Brain microvascular endothelial cell (primary cell): ENCODE results near the gene WDFY3.

Experiments used
- DNase-seq: peaks from one replicate; pipeline ENCODE4 v3.0.0-alpha.2; 2020
- H3K27ac ChIP-seq: fragments of 250-450 bp; sonication (Bioruptor Pico); 2 replicates; pipeline ENCODE4 v1.5.1; 2020; ENCODE audit warnings: mild to moderate bottlenecking, moderate library complexity
- H3K27me3 ChIP-seq: fragments of 250-450 bp; sonication (Bioruptor Pico); replicated peaks from 2 replicates; pipeline ENCODE4 v1.5.1; 2020; ENCODE audit warnings: mild to moderate bottlenecking
- H3K36me3 ChIP-seq: fragments of 250-450 bp; sonication (Bioruptor Pico); replicated peaks from 2 replicates; pipeline ENCODE4 v1.5.1; 2020; ENCODE audit warnings: mild to moderate bottlenecking
- H3K4me3 ChIP-seq: 2 replicates; pipeline ENCODE4 v1.5.1; 2011; ENCODE audit warnings: low read depth, mild to moderate bottlenecking, control low read depth, low read length, moderate library complexity
- CTCF ChIP-seq: IDR thresholded peaks from 2 replicates; pipeline ENCODE4 v1.5.1; 2011; ENCODE audit warnings: low read depth, mild to moderate bottlenecking, moderate library complexity, low read length, control low read depth, inconsistent platforms; ENCODE audit errors: missing control alignments
- in situ Hi-C: cut with HindIII; loops from 2 replicates; pipeline ENCODE4 v1.10.0; 2017; ENCODE audit warnings: low sequenced_read_pairs, low pct_ligation_motif_present

The WDFY3 gene

GRCh38 chr4:84965553-84966381, 723 bp downstream of the WDFY3 start:
- Histone ChIP-seq H3K27me3 (no peaks in the 10 kb centered on the region), H3K4me3 (peak overlapping the region; percentile 80), H3K27ac (peak overlapping the region; percentile 73), H3K36me3 (no peaks in the 10 kb centered on the region)
- no peak for DNase-seq
- in situ Hi-C loops = no loop called here
- peak; percentile 9 for TF ChIP-seq CTCF

- H3K36me3 ChIP-seq = no peaks in the 10 kb centered on the region
- no peaks in the 10 kb centered on the region for H3K27me3 ChIP-seq
- H3K4me3 ChIP-seq = peak overlapping the region; percentile 80
- peak overlapping the region; percentile 73 for H3K27ac ChIP-seq
- TF ChIP-seq CTCF = no peak
- no peak for DNase-seq
- in situ Hi-C loops = no loop called here
Observed at GRCh38 chr4:84964995-84965552, 1.4 kb downstream of the WDFY3 start.

- Histone ChIP-seq H3K27me3 (no peaks in the 10 kb centered on the region), H3K27ac (no peak overlapping the region), H3K4me3 (no peak overlapping the region), H3K36me3 (no peaks in the 10 kb centered on the region)
- DNase-seq = no peak
- no peak for TF ChIP-seq CTCF
- in situ Hi-C loops = no loop called here
Observed at GRCh38 chr4:84962102-84962501, 4.4 kb downstream of the WDFY3 start.

GRCh38 chr4:84958434-84958833, 8.1 kb downstream of the WDFY3 start:
- Histone ChIP-seq H3K36me3 (no peaks in the 10 kb centered on the region), H3K4me3 (no peak overlapping the region), H3K27me3 (no peaks in the 10 kb centered on the region), H3K27ac (no peak overlapping the region)
- no peak for DNase-seq
- in situ Hi-C loops = no loop called here
- TF ChIP-seq CTCF = no peak

GRCh38 chr4:84957514-84958420, 8.7 kb downstream of the WDFY3 start:
- in situ Hi-C loops = no loop called here
- no peak for TF ChIP-seq CTCF
- Histone ChIP-seq H3K27ac (no peak overlapping the region), H3K27me3 (no peaks in the 10 kb centered on the region), H3K4me3 (no peak overlapping the region), H3K36me3 (no peaks in the 10 kb centered on the region)
- DNase-seq = no peak
